ENCODE data around the gene RPS15.

The RPS15 gene

DNA sequence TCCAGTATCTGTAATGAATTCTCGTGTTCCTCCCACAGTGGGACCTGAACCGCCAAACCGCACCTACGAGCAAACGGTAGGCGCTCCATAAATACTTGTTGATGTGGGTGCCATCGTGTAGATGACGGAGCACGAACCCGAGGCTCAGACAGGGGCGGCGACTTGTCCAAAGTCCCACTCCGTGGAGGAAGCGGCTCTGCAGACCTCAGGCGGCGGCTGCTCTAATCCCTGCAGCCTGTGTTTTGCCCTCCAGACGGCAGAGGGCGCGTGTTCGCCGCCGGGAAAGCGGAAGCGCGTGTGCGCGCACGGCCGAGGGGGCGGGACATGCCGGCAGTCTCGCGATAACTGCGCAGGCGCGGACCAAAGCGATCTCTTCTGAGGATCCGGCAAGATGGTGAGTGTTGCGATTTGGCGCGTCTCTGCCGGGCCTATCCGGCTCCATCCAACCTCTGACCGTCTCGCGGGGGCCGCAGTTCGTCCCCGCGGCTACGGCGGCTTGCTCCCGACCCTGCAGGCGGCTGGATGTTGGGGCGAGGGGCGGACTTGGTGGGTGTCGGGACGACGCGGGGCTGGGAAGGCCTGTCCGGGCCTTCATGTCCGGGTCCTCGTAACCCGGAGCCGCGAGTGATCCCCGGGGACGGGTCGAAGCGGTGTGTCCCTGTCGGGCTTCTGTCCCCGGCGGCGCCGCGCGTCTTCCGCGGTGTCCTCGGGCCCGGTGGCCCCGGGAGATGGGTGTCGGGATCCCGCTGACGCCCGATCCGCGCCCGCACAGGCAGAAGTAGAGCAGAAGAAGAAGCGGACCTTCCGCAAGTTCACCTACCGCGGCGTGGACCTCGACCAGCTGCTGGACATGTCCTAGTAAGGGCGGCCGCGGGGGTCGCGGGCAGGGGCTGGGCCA is at the start of gene RPS15:
Gene RPS15 (plus strand): TSS at position 362 of the 898 bp plus-strand sequence. CDS start 30 bp downstream, at position 392.
- TF ChIP-seq PPARA (CRISPR knock-in tag; IDR thresholded peaks at IDR 0.05; ENCODE audit: borderline replicate concordance) = no peak
- TF ChIP-seq, protein P1, sequence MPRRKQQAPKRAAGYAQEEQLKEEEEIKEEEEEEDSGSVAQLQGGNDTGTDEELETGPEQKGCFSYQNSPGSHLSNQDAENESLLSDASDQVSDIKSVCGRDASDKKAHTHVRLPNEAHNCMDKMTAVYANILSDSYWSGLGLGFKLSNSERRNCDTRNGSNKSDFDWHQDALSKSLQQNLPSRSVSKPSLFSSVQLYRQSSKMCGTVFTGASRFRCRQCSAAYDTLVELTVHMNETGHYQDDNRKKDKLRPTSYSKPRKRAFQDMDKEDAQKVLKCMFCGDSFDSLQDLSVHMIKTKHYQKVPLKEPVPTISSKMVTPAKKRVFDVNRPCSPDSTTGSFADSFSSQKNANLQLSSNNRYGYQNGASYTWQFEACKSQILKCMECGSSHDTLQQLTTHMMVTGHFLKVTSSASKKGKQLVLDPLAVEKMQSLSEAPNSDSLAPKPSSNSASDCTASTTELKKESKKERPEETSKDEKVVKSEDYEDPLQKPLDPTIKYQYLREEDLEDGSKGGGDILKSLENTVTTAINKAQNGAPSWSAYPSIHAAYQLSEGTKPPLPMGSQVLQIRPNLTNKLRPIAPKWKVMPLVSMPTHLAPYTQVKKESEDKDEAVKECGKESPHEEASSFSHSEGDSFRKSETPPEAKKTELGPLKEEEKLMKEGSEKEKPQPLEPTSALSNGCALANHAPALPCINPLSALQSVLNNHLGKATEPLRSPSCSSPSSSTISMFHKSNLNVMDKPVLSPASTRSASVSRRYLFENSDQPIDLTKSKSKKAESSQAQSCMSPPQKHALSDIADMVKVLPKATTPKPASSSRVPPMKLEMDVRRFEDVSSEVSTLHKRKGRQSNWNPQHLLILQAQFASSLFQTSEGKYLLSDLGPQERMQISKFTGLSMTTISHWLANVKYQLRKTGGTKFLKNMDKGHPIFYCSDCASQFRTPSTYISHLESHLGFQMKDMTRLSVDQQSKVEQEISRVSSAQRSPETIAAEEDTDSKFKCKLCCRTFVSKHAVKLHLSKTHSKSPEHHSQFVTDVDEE (CRISPR knock-in tag; IDR thresholded peaks at IDR 0.05) = 0 out of 2 replicates have a peak, but pooled peaks have one; percentile 18
- peak; percentile 86 for ATAC-seq

DNA sequence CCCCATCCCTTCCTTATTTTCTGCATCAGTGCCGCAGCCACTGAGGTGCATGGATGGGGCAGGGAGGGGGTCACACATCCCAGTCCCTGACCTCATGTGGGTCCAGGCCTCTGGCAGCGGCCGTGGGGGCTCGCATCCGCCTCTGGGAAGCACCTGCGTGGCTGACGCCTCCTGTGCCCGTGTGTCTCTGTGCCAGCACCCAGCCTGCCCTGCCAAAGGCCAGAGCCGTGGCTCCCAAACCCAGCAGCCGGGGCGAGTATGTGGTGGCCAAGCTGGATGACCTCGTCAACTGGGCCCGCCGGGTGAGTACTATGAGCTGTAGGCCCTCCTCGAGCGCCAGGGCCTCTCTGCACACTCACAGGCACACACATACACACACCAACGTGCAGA is 49.6 kb upstream of the RPS15 start:
- TF ChIP-seq TCF4 (CRISPR knock-in tag; IDR thresholded peaks at IDR 0.05; ENCODE audit: borderline replicate concordance) = no peak
- no peak for TF ChIP-seq BACH2 (CRISPR knock-in tag; IDR thresholded peaks at IDR 0.05; ENCODE audit: borderline replicate concordance)
- no peak for TF ChIP-seq PPARA (CRISPR knock-in tag; IDR thresholded peaks at IDR 0.05; ENCODE audit: borderline replicate concordance)
- TF ChIP-seq RARB (CRISPR knock-in tag; IDR thresholded peaks at IDR 0.05) = no peak
- TF ChIP-seq ARNTL (CRISPR knock-in tag; IDR thresholded peaks at IDR 0.05; ENCODE audit: borderline replicate concordance, low read depth) = no peak
- TF ChIP-seq, protein P2, sequence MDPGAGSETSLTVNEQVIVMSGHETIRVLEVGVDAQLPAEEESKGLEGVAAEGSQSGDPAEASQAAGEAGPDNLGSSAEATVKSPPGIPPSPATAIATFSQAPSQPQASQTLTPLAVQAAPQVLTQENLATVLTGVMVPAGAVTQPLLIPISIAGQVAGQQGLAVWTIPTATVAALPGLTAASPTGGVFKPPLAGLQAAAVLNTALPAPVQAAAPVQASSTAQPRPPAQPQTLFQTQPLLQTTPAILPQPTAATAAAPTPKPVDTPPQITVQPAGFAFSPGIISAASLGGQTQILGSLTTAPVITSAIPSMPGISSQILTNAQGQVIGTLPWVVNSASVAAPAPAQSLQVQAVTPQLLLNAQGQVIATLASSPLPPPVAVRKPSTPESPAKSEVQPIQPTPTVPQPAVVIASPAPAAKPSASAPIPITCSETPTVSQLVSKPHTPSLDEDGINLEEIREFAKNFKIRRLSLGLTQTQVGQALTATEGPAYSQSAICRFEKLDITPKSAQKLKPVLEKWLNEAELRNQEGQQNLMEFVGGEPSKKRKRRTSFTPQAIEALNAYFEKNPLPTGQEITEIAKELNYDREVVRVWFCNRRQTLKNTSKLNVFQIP (CRISPR knock-in tag; IDR thresholded peaks at IDR 0.05; ENCODE audit: borderline replicate concordance, low read depth) = no peak
- TF ChIP-seq, protein P3, sequence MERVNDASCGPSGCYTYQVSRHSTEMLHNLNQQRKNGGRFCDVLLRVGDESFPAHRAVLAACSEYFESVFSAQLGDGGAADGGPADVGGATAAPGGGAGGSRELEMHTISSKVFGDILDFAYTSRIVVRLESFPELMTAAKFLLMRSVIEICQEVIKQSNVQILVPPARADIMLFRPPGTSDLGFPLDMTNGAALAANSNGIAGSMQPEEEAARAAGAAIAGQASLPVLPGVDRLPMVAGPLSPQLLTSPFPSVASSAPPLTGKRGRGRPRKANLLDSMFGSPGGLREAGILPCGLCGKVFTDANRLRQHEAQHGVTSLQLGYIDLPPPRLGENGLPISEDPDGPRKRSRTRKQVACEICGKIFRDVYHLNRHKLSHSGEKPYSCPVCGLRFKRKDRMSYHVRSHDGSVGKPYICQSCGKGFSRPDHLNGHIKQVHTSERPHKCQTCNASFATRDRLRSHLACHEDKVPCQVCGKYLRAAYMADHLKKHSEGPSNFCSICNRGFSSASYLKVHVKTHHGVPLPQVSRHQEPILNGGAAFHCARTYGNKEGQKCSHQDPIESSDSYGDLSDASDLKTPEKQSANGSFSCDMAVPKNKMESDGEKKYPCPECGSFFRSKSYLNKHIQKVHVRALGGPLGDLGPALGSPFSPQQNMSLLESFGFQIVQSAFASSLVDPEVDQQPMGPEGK (CRISPR knock-in tag; IDR thresholded peaks at IDR 0.05; ENCODE audit: borderline replicate concordance) = no peak
- no peak for TF ChIP-seq TOX (CRISPR knock-in tag; IDR thresholded peaks at IDR 0.05; ENCODE audit: borderline replicate concordance)
- TF ChIP-seq, protein P4, sequence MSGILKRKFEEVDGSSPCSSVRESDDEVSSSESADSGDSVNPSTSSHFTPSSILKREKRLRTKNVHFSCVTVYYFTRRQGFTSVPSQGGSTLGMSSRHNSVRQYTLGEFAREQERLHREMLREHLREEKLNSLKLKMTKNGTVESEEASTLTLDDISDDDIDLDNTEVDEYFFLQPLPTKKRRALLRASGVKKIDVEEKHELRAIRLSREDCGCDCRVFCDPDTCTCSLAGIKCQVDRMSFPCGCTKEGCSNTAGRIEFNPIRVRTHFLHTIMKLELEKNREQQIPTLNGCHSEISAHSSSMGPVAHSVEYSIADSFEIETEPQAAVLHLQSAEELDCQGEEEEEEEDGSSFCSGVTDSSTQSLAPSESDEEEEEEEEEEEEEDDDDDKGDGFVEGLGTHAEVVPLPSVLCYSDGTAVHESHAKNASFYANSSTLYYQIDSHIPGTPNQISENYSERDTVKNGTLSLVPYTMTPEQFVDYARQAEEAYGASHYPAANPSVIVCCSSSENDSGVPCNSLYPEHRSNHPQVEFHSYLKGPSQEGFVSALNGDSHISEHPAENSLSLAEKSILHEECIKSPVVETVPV (CRISPR knock-in tag; IDR thresholded peaks at IDR 0.05) = no peak
- ATAC-seq = no peak

DNA sequence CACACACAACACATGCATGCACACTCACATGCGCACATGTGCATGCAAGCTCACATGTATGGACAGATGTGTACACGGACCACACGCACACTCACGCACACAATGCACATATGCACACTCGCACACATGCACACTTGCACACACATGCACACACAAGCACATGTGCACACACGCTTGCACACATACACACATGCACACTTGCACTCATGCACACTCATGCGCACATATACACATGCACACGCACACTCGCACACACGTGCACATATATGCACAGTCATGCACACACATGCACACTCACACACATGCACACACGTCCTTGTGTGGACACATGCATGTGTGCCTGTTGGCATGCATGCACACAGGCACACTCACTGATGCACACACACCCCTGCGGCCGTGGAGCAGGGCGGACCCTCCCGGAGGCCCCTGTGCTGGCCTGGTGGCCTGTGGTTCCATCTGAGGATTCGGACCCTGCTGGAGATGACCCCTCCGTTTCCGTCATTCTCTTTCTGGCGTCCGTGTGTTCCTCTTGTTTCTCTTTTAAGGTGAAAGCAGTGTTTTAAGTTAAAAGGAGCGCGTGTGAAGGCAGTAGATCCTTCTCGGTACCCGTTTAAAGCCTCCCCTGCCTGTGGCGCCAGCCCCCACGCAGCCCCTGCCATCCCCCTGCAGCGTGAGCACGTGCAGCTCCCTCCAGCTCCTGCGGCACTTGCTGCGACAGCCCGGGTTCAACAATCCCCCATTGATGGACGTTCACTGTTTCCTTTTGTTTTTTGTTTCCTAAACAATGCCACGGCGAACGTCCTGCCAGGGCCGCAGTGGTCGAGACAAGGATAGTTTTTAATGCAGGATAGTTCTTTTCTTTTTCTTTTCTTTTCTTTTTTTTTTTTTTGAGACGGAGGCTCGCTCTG is 48.9 kb upstream of the RPS15 start:
- TF ChIP-seq, protein P3 (CRISPR knock-in tag; IDR thresholded peaks at IDR 0.05; ENCODE audit: borderline replicate concordance) = no peak
- TF ChIP-seq ARNTL (CRISPR knock-in tag; IDR thresholded peaks at IDR 0.05; ENCODE audit: borderline replicate concordance, low read depth) = no peak
- TF ChIP-seq, protein P1 (CRISPR knock-in tag; IDR thresholded peaks at IDR 0.05) = no peak
- no peak for TF ChIP-seq PPARA (CRISPR knock-in tag; IDR thresholded peaks at IDR 0.05; ENCODE audit: borderline replicate concordance)
- TF ChIP-seq ZNF70 (CRISPR knock-in tag; IDR thresholded peaks at IDR 0.05) = no peak
- TF ChIP-seq ZC3H10 (CRISPR knock-in tag; IDR thresholded peaks at IDR 0.05) = no peak
- ATAC-seq = no peak
